ENCODE results near the gene SBK2.
A peak's percentile ranks its signal among the peaks of the same experiment; 100 is the strongest.
"Not testable (repeated sequence)": the region's sequence is repeated elsewhere in the genome, so short reads cannot be mapped to it uniquely, and the experiment has no call there.

The SBK2 gene

GRCh38 chr19:55500368-55500952 is 36.5 kb downstream of the SBK2 start:
- DNase-seq = no peak

DNA sequence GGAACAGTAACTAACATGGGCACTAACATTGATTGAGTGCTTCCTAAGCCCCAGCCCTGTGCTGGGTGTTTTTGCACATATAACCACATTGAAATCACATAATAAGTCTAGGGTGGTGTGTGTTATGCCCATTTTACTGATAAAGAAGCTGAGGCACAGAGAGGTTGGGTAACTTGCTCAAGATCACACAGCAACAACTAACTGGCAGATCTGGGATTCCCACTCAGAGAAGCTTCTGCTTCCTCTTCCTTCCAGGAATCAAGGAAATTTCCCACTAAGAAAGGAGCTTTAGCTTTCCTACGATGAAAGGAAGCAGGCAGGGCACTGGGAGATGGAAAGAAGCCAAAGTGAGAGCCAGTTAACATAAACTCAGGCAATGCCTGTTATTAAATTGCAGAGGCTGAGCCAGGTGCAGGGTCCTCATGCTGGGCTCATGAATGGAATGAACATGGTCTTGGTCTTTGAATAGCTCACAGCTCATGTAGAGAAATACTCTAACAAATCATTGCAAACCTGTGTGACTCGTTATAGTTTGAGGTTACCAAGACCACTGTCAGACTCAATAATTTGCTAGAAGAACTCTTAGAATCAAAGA is 38.6 kb downstream of the SBK2 start:
- DNase-seq = no peak

DNA sequence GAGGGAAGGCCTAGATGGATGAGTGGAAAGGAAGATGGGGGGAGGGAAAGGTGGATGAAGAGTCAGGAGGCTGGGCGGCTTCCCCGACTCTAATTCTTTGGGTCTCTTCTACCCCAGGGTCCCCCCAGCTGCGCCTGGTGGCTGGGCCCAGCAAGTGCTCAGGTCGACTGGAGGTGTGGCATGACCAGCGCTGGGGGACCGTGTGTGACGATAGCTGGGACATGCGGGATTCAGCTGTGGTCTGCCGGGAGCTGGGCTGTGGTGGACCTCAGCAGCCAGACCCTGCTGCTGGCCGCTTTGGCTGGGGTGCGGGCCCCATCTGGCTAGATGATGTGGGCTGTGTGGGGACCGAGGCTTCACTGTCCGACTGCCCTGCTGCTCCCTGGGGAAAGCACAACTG is 39.2 kb downstream of the SBK2 start:
- DNase-seq = no peak

DNA sequence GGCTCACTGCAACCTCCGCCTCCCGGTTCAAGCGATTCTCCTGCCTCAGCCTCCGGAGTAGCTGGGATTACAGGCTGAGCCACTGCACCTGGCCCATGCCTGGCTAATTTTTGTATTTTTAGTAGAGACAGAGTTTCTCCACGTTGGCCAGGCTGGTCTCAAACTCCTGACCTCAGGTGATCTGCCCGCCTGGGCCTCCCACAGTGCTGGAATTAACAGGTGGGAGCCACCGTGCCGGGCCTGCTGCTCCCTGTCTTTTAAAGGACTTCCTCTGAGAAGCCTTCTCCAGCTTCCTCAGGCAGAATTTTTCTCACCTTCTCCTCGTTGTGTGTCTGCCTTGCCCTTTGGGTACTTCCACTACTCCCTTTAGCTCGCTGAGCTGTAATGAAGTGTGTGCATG is 40.1 kb downstream of the SBK2 start:
- DNase-seq = not testable (repeated sequence)

DNA sequence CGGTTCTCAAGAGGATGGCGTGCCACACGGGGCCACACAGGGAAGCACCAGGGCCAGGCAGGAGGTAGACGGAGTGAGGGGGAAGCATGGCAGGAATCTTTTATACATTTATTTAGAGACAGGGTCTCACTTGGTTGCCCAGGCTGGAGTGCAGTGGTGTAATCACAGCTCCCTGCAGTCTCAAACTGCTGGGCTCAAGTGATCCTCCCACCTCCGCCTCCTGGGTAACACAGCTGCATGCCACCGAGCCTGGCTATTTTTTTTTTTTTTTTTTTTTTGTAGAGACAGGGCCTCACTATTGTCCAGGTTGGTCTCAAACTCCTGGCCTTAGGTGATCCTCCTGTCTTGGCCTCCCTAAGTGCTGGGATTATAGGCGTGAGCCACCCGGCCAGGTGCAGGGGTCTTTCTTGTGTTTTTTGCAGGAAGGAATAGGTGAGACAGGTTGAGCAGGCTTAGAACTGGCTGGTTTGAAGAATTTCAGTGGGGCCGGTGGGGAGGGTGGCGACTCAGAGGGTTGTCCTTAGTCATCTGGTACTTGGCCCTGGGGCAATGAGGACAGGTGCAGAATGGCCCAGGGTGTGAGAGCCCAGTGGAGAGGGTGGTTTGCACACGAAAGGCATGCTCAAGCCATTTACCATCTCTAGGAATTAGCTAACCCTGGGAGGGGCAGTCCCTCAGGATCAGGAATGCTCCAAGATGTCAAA is 41.1 kb downstream of the SBK2 start:
- no peak for DNase-seq

DNA sequence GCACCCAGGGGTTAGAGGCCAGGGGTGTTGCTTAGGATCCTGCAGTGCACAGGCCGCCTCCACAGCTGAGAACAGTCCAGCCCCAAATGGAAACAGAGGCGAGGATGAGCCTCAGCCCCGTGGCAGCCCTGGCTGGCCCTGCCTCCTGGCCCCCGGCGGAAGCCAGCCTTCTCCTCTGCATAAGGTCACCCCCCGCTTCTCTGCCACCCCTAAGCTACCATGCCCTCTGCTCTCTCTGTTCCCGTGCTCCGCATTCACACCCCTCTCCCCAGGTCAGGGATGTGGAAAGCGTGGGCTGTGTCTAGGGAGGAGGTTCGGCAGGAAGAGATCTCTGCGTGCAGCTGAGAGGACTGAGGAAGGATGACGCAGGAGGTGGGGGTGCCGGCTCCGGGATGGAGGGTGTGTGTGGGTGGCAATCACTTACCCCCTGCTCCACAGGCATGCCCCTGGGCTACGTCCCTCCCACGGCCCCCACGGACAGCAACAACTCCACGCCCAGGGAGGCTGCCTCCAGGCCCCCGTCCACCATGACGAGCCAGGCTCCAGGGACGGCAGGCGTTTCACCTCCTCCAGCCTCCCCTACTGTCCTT is 42.7 kb downstream of the SBK2 start:
- DNase-seq = no peak

DNA sequence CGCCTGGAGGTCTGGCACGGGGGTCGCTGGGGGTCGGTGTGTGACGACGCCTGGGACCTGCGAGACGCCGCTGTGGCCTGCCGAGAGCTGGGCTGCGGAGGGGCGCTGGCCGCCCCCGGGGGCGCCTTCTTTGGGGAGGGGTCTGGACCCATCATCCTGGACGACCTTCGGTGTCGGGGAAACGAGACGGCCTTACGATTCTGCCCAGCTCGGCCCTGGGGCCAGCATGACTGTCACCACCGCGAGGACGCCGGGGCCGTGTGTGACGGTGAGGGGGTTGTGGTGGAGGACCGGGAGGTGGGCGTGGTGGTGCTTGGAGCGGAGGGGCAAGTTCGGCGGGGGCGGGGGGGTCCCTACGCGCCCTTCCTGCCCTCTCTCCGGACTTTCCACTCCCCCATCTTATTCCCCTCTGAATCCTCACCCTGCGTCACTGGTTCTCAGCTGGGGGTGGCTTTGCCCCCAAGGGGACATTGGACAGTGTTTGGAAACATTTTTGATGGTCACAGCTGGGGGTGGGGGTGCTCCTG is 43.2 kb downstream of the SBK2 start:
- DNase-seq = no peak

DNA sequence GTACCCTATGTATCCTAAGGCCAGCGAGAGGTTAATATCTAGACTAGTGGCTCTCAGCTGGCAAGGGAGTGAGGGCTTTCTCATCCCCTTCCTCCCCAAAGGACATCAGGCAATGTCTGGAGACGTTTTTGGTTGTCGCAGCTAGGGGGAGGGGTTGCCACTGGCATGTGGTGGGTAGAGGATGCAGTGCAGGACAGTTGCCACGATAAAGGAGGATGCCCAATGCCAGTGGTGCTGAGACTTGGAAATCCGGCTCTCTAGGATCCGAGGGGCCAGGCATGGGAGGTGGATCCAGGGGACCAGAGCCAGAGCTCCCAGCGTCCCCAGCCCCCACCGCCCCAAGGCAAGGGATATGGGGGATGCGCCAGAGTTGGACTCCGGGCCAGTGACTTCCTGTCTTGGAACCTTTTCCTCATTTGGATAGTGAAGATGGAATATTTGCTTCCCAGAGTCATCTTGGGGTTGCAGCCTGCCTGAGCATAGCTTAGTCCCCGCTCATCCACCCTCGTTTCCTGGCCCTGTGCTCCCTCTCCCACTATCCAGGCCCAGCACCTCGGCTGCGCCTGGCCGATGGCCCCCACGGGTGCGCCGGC is 43.8 kb downstream of the SBK2 start:
- DNase-seq = no peak

DNA sequence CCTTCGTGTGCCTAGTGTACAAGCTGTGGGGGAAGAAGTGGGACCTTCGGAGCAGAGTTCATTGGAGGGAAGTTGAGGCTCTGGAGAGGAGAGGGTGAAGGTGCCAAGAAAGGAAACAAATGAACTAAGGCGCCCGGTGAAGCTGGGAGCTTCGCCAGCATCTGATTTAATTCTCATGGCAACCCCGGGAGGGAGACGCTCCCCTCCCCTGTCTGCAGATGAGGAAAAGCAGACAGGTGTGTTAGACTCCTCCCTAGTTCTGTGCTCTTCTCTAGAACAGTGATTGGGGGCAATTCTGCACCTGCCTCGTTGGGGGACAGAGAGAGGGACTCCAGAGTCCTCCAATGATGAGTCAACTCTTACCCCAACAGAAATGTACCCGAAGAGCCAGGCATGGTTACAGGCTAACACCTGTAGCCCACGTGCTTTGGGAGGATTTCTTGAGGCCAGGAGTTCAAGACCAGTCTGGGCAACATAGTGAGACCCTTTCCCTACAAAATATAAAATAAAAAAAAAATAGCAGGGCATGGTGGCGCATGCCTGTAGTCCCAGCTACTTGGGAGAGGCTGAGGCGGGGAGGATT is 44.5 kb downstream of the SBK2 start:
- DNase-seq = no peak

GRCh38 chr19:55491546-55492360 is 45.2 kb downstream of the SBK2 start:
- no peak for DNase-seq

DNA sequence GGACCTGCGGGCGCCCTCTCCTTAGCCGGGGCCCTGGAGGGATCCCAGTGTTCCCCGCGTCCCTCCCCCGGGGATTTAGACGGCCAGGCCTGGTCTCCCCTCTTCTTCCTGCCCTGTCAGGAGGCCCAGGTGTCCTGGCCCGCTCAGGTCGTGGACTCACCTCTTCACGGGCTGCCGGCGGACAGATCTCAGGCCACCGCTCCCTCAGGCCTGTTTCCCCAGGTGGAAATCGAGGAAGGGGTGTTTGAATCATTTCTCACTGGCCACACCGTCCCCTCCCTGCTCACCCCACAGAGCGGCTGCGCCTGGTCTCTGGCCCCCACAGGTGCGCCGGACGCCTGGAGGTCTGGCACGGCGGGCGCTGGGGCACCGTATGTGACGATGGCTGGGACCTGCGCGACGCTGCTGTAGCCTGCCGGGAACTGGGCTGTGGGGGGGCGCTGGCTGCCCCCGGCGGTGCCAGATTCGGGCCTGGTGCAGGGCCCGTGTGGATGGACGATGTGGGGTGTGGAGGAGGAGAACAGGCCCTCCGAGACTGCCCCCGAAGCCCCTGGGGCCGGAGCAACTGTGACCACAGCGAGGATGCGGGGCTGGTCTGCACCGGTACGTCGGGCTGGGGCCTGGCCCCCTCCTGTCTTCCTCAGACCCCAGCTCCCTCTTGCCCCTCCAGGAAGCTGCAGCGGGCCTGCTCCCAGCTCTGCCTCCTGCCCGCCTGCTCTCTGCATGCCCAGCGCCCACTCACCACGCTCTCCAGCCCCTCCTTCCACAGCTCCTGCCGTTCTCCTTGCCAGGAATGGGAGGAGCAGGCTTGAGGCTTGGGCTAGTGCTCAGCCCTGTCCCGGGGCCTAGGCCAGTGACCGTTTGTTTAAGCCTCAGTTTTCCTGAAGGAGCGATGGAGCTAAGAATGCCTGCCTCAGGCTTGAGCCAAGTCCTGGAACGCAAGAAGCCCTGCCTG is 46.2 kb downstream of the SBK2 start:
- DNase-seq = no peak

- no peak for DNase-seq
These were observed 47.0 kb downstream of the SBK2 start for GRCh38 chr19:55489711-55490477.

DNA sequence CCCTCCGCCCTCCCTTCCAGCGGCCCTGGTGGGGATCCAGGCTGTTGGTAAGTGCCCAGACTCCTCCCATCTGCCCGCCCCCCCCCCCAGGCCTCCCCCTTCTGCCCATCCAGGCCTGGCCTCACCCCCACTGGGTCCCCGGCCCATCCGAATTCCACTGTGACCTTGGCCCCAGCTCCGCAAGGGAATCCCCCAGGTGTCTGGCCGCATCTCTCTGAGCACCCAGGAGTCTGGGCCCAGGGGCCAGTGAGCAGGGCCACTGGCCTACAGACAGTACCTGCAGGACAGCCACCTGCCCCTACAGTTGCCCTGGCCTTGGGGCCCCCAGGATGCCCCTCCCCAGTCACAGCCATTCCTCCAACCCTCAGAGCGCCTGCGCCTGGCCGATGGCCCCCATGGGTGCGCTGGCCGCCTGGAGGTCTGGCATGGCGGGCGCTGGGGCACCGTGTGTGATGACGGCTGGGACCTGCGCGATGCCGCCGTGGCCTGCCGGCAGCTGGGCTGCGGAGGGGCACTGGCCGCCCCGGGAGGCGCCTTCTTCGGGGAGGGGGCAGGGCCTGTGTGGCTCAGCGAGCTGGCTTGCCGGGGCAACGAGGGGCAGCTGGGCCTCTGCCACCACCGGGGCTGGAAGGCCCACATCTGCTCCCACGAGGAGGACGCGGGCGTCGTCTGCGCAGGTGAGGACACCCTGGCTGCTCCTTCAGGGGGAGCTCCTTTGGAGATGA is 47.8 kb downstream of the SBK2 start:
- no peak for DNase-seq

DNA sequence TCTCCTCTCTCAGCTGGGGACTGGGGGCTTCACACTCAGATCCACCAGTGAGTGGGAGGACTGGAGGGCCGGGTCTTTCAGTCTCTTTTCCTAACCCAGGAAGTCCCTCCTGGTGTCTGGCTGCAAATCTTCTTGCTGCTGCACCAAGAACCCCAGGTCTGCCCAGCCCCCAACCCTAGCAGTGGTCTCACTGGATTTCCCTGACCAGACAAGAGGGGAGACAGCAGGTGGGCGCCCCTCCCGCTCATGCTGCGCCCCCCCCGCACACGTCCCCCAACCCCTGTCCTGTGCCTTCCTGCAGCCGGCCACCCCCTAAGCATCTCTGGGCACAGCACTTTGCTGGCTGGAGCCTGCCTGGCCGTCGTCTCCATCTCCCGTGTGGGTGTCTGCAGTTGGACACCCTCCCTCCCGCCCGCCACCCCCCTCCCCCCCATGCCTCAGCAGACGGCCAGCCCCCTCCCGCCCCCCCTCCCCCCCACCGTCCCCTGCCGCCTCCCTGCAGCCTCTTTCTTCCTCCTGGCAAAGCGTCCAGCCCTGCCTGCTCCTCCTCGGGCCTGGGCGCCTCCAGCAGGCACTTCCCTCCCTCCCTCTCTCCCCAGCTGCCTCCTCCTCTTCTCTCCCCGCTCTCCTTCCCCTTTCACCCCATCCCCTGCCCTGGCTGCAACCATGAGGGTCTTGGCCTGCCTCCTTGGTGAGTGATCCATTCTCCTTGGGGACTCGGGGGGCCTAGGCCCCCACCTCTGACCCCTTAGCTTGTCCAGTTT is 48.8 kb downstream of the SBK2 start, which contains the start of gene SSC5D:
SSC5D (plus strand) TSS at position 513 of the 764 bp plus-strand sequence; CDS start at position 667, 154 bp downstream.
- peak in 6 of 14 donors; percentile 14 to 38 (median 26) for DNase-seq

DNA sequence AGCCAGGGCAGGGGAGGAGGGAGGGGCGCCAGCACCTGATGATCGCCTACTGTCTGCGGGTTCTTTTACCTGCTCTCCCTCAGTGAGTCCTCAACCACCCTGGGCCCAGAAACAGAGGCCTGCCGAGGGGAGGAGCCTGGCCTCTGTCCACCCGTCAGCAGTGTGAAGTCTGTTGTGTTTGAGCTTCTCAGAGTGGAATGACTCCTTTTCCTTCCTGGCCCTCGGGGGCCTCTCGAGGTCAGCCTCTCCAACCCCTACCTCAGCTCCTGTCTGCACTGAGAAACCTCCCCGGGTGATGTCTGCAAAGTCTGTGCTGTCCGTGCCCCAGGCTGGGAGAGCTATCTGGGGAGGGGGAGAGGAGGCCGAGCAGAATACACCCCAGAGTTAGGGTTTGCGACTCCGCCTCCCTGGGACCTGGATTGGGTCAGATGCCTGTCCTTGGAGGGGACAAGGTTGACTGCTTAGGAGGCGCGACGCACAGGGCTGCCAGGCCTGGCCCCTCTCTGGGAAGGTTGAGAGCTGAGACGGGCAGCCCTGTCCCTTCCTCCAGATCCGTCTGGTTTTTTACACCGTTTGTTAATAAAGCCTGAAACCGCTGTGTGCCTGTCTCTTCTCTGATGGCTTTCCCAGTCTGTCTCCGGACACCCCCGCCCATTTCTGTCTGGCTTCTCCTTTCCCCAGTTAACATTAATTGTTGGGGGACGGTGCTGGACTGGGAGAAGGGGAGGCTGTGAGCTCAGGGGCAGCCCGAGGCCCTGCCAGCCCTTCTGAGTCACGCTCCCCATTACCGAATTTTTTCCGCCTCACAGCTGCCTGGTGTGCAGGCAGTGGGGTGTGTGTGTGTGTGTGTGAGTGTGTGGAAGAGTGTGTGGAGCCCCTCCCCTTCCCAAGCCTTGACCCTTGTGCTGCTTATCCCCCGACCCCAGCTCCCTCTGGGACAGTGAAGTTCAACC is 49.7 kb downstream of the SBK2 start:
- peak in 4 of 14 donors; percentile 15 to 64 (median 36) for DNase-seq

DNA sequence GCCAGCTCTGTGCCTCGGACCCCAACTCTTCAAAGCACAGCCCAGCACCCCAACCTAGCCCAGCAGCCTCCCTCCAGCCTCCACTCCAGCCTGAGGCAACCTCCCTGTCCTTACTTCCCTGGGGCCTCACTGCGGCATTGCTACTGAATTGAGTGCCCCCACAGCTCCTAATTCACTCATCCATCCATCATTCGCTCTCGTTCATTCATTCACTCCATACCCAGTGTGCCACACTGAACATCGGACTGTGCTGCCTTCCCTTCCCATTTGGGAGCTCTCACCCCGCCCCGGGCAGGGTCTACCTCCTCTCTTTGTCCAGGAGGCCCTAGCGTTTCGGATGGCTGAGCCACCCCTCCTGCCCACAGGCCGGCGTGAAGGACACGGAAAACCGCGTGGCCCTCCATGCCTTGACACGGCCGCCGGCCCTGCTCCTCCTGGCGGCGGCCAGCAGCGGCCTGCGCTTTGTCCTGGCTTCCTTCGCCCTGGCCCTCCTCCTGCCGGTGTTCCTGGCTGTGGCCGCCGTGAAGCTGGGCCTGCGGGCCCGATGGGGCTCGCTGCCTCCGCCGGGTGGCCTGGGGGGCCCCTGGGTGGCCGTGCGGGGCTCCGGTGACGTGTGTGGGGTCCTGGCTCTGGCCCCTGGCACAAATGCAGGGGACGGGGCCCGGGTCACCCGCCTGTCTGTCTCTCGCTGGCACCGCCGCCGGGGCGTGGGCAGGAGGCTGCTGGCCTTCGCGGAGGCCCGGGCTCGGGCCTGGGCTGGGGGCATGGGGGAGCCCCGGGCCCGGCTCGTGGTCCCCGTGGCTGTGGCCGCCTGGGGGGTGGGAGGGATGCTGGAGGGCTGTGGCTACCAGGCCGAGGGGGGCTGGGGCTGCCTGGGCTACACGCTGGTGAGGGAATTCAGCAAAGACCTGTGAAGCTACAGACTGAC is 50.6 kb downstream of the SBK2 start:
- DNase-seq = peak in 1 of 14 donors; percentile 46
